Caco-2 (cell line): ENCODE data around the gene TTLL5. TPM values are rescaled to one million over a fixed set of nuclear protein-coding genes. Genes with fewer than 3 reads are reported as not detected.

Experiments used
- BruUV-seq: library from RNA; stranded (reverse); fragments of 400-500 nt; replicated peaks from 2 replicates; lab custom pipeline; 2021; lab: Mats Ljungman, UMichigan
- CTCF ChIA-PET: fragments of 300-600 bp; sonication (Branson Sonifier 250); formaldehyde crosslinking; loops from one replicate; lab custom pipeline; 2022; ENCODE audit warnings: antibody characterized with exemption; lab: Charles Lee
- POLR2A ChIA-PET: fragments of 300-600 bp; sonication (Branson Sonifier 250); formaldehyde crosslinking; loops from one replicate; lab custom pipeline; 2022; ENCODE audit warnings: antibody characterized with exemption; lab: Charles Lee
- DNase-seq, 2 experiments: peaks; one replicate each; pipeline versions ENCODE4 v3.0.0 to v3.0.0-alpha.2; 2020 to 2022
- H3K27me3 ChIP-seq: replicated peaks from 2 replicates; pipeline ENCODE4 v1.6.0; 2011; ENCODE audit warnings: low read length; ENCODE audit not compliant: control insufficient read depth, insufficient read depth
- H3K36me3 ChIP-seq: 2 replicates; pipeline ENCODE4 v1.5.1; 2011; ENCODE audit warnings: low read length; ENCODE audit not compliant: control insufficient read depth, insufficient read depth
- H3K4me1 ChIP-seq: fragments of 250-450 bp; sonication (Bioruptor Pico); 2 replicates; pipeline ENCODE4 v1.5.1; 2020; ENCODE audit warnings: mild to moderate bottlenecking
- H3K4me3 ChIP-seq: 2 replicates; pipeline ENCODE4 v1.5.1; 2011; ENCODE audit warnings: low read depth, mild to moderate bottlenecking, control low read depth, low read length
- H3K9me3 ChIP-seq: fragments of 250-450 bp; sonication (Bioruptor Pico); 2 replicates; pipeline ENCODE4 v1.5.1; 2020; ENCODE audit warnings: mild to moderate bottlenecking, moderate library complexity
- H3K27ac Mint-ChIP-seq: one replicate; pipeline ENCODE4 v1.8.0; 2022; ENCODE audit warnings: mixed read lengths; ENCODE audit not compliant: unreplicated experiment
- H3K27me3 Mint-ChIP-seq: one replicate; pipeline ENCODE4 v1.8.0; 2022; ENCODE audit warnings: mixed read lengths; ENCODE audit not compliant: insufficient read depth, unreplicated experiment
- H3K36me3 Mint-ChIP-seq: one replicate; pipeline ENCODE4 v1.8.0; 2022; ENCODE audit warnings: mild to moderate bottlenecking, mixed read lengths; ENCODE audit not compliant: insufficient read depth, unreplicated experiment
- H3K4me1 Mint-ChIP-seq: one replicate; pipeline ENCODE4 v1.8.0; 2022; ENCODE audit warnings: low read depth, mixed read lengths; ENCODE audit not compliant: unreplicated experiment
- H3K4me3 Mint-ChIP-seq: one replicate; pipeline ENCODE4 v1.8.0; 2022; ENCODE audit warnings: mild to moderate bottlenecking, moderate library complexity, mixed read lengths; ENCODE audit not compliant: unreplicated experiment
- H3K9me3 Mint-ChIP-seq: one replicate; pipeline ENCODE4 v1.8.0; 2022; ENCODE audit warnings: mixed read lengths; ENCODE audit not compliant: unreplicated experiment
- intact Hi-C: fragments of 100-400 bp; cut with micrococcal nuclease; formaldehyde crosslinking; loops from one replicate; pipeline ENCODE4 v1.10.0; 2022; ENCODE audit not compliant: unreplicated experiment
- total RNA-seq: library from RNA; stranded (reverse); gene quantifications from 2 replicates; pipeline ENCODE4 v1.2.3, GENCODE V29; 2022
- TF ChIP-seq, protein P1 (sequence below), 2 experiments: fragments of 200-600 bp in 1 of 2; IDR thresholded peaks; 1 replicate in 1 of 2; 2 replicates in 1 of 2; pipeline versions ENCODE4 v1.5.1 to v1.8.0; 2011 to 2022; ENCODE audit warnings: antibody characterized with exemption in 1 of 2, control low read depth in 1 of 2, inconsistent platforms in 1 of 2, low read depth in 1 of 2, low read length in 1 of 2, mild to moderate bottlenecking in 1 of 2, moderate library complexity in 1 of 2; ENCODE audit not compliant: insufficient read depth in 1 of 2, severe bottlenecking in 1 of 2, unreplicated experiment in 1 of 2

TTLL5 gene
- total RNA-seq, 1 experiment from 2014 or later = 38.2 TPM

DNA sequence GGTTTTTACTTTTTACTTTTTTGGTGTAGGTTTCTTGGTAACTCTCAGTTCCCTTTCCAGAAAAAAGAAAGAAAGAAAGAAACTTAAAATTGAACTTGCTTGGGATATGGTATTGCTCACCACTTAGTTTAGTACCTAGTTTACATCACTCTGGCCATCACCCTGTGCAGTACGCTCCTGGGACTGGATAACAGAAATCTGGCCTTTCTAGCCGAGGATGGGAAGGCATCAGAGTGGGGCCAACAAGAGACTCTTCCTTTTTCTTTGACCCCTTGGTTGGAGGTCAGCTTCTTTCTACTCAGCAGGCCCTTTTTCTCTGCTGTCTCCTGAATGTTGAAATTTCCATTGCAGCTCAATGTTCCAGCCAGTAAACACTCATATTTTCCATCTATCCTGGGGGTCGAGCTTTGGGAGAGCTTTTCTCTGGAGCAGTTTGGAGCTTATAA lies 164.1 kb downstream of the TTLL5 start:
- Mint-ChIP-seq H3K4me1 (peaks cover 38% of the 10 kb centered on the region), H3K9me3 (no peaks in the 10 kb centered on the region), H3K27me3 (no peaks in the 10 kb centered on the region), H3K36me3 (peaks cover 34% of the 10 kb centered on the region), H3K4me3 (no peak overlapping the region), H3K27ac (peak overlapping the region; percentile 43)
- ChIA-PET CTCF (interaction anchor here (1.7 kb wide), 1 partner anchor 36 kb away, joined by 11 read pairs; no protein-coding TSS in a partner anchor), POLR2A (interaction anchor here (1.2 kb wide), 1 partner anchor 36 kb away, joined by 5 read pairs; no protein-coding TSS in a partner anchor)
- intact Hi-C loops = no loop called here
- Histone ChIP-seq H3K36me3 (peaks cover 3% of the 10 kb centered on the region), H3K4me1 (peaks cover 66% of the 10 kb centered on the region), H3K27me3 (no peaks in the 10 kb centered on the region), H3K9me3 (no peaks in the 10 kb centered on the region), H3K4me3 (no peak overlapping the region)
- TF ChIP-seq, protein P1, sequence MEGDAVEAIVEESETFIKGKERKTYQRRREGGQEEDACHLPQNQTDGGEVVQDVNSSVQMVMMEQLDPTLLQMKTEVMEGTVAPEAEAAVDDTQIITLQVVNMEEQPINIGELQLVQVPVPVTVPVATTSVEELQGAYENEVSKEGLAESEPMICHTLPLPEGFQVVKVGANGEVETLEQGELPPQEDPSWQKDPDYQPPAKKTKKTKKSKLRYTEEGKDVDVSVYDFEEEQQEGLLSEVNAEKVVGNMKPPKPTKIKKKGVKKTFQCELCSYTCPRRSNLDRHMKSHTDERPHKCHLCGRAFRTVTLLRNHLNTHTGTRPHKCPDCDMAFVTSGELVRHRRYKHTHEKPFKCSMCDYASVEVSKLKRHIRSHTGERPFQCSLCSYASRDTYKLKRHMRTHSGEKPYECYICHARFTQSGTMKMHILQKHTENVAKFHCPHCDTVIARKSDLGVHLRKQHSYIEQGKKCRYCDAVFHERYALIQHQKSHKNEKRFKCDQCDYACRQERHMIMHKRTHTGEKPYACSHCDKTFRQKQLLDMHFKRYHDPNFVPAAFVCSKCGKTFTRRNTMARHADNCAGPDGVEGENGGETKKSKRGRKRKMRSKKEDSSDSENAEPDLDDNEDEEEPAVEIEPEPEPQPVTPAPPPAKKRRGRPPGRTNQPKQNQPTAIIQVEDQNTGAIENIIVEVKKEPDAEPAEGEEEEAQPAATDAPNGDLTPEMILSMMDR (IDR thresholded peaks at IDR 0.05; ENCODE audit: insufficient read depth in 1 of 2, low read depth in 1 of 2, low read length in 1 of 2, severe bottlenecking in 1 of 2, unreplicated experiment in 1 of 2) = no peak
- BruUV-seq = no TSS peak
- no peak for DNase-seq

DNA sequence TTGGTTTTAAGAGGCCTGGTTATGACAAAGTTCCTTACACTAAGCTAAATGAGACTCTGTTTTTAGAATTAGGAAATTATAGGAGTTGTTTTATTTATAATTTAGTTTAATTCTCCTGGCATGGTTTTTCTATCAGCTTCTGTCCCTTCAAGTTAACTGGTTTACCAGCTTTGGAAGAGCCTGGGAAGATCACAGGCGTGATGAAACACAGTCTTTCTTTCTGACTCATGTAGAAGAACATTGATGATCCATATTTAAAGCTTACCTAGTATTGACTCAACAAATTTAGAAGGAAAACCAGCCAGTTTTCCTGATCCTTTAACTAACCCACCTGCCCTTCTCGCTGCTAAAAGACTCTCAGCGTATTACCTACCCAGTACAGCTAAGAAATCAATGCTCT lies 165.6 kb downstream of the TTLL5 start:
- H3K4me3 Mint-ChIP-seq = no peak overlapping the region
- Histone ChIP-seq H3K36me3 (peaks cover 1% of the 10 kb centered on the region; the same call in 1 of the 2 replicates), H3K27me3 (no peaks in the 10 kb centered on the region), H3K9me3 (no peaks in the 10 kb centered on the region), H3K4me3 (no peak overlapping the region), H3K4me1 (peaks cover 70% of the 10 kb centered on the region)
- H3K27me3 Mint-ChIP-seq = no peaks in the 10 kb centered on the region
- peak overlapping the region; percentile 43 for H3K27ac Mint-ChIP-seq
- intact Hi-C loops = loop anchor here (1.0 kb wide), 1 partner anchor 35 kb away; no protein-coding TSS in a partner anchor
- DNase-seq = no peak
- no peaks in the 10 kb centered on the region for H3K9me3 Mint-ChIP-seq
- BruUV-seq = no TSS peak
- peaks cover 38% of the 10 kb centered on the region for H3K4me1 Mint-ChIP-seq
- TF ChIP-seq, protein P1 (IDR thresholded peaks at IDR 0.05; ENCODE audit: insufficient read depth in 1 of 2, low read depth in 1 of 2, low read length in 1 of 2, severe bottlenecking in 1 of 2, unreplicated experiment in 1 of 2) = no peak
- CTCF ChIA-PET = interaction anchor here (1.7 kb wide), 1 partner anchor 34 kb away, joined by 11 read pairs; no protein-coding TSS in a partner anchor
- POLR2A ChIA-PET = interaction anchor here (1.0 kb wide), 1 partner anchor 15 kb away, joined by 4 read pairs; no protein-coding TSS in a partner anchor
- peaks cover 33% of the 10 kb centered on the region for H3K36me3 Mint-ChIP-seq

DNA sequence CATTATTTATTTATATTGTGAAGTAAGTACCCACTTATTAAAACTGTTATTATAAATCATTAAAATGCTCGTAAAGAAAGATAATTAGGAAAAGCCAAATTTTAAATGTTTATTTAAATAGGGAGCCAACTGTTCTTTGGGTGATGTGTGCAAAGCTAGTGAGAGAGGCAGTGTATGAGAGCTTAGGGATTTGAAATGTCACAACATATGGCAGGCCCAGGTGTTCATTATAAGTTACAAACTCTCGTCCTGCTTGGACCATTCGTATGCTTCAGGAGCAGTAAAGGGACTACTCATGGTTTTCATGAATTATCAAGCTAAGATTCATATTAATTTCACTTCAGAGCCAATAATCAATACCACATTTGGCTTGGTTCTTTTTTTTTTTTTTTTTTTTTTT lies 166.3 kb downstream of the TTLL5 start:
- BruUV-seq = no TSS peak
- Histone ChIP-seq H3K36me3 (0 out of 2 replicates have a peak, but pooled peaks cover 1% of the 10 kb centered on the region), H3K9me3 (no peaks in the 10 kb centered on the region), H3K4me1 (peaks cover 70% of the 10 kb centered on the region), H3K27me3 (no peaks in the 10 kb centered on the region), H3K4me3 (no peak overlapping the region)
- peaks cover 37% of the 10 kb centered on the region for H3K4me1 Mint-ChIP-seq
- ChIA-PET POLR2A (no interaction called here), CTCF (no interaction called here)
- no peak overlapping the region for H3K27ac Mint-ChIP-seq
- H3K9me3 Mint-ChIP-seq = no peaks in the 10 kb centered on the region
- TF ChIP-seq, protein P1 (IDR thresholded peaks at IDR 0.05; ENCODE audit: insufficient read depth in 1 of 2, low read depth in 1 of 2, low read length in 1 of 2, severe bottlenecking in 1 of 2, unreplicated experiment in 1 of 2) = no peak
- intact Hi-C loops = no loop called here
- DNase-seq = no peak
- H3K36me3 Mint-ChIP-seq = peaks cover 26% of the 10 kb centered on the region
- H3K27me3 Mint-ChIP-seq = no peaks in the 10 kb centered on the region
- no peak overlapping the region for H3K4me3 Mint-ChIP-seq
